C1 segment of cervical spinal cord (tissue), 14 donors: ENCODE measurements around the gene PSAP.

ENCODE experiments used
- DNase-seq, 14 donors: peaks; one replicate each; lab custom pipeline; 2025; lab: John Stamatoyannopoulos, UW

The PSAP gene

DNA sequence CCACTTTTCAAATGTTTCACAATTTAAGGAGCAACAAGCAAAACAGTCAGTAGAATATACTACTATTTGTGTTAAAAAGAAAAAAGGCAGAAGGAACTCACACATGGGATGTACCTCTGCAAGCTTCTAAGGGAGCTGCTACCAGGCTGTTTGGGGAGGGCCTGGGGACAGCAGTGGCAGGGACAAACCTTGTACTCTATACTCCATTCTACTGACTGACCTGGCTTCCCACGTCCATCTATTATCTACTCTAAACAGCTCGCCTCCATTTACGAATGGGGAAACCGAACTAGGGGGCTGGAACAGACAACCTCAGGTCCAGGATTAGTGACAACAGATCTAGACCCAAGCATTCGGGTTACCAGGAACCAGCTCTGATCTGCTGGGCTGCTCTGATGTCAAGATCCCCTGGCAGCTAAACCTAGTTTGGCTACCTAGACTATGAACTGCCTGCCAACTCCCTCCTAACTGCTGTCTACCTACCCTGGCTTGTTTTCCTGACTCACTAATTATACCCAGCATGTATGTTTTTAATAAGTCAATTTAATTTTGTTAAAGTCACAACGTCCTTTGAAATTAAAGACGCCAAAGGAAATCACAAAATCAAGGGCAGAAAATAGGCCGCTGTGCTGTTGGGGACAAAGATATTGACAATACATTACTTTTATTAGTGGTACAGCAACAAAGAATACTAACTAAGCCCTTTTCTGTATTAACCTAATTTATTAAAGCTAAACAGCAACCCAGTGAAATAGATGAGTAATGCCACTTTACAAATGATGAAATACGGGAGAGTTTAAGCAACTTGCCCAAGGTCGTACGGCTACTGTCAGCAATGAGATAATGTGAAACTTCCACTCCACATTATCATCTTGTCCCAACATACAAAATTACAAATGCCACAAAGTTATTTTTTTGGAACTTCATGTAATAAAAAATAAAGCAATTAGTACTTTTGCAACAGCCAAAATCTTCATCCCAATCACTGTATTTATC lies 5.3 kb downstream of the PSAP start:
- peak in 1 of 14 donors; percentile 79 for DNase-seq

- DNase-seq = no peak
Observed at GRCh38 chr10:71844695-71845094, 6.4 kb downstream of the PSAP start.

DNA sequence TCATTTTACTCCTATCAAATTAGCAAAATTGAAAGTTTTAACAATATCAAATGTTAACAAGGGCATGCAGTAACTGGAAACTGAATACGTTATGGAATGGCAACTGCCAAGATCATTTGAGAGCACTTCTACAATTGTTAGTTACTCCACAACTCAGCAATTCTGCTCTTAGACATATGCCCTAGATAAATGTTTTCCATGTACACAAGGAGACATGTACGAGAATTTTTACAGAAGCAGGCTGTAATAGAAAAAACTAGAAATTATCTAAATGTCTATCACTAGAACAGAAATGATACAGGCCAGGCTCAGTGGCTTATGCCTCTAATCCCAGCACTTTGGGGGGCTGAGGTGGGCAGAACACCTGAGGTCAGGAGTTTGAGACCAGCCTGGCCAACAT lies 7.0 kb downstream of the PSAP start:
- DNase-seq = no peak

DNA sequence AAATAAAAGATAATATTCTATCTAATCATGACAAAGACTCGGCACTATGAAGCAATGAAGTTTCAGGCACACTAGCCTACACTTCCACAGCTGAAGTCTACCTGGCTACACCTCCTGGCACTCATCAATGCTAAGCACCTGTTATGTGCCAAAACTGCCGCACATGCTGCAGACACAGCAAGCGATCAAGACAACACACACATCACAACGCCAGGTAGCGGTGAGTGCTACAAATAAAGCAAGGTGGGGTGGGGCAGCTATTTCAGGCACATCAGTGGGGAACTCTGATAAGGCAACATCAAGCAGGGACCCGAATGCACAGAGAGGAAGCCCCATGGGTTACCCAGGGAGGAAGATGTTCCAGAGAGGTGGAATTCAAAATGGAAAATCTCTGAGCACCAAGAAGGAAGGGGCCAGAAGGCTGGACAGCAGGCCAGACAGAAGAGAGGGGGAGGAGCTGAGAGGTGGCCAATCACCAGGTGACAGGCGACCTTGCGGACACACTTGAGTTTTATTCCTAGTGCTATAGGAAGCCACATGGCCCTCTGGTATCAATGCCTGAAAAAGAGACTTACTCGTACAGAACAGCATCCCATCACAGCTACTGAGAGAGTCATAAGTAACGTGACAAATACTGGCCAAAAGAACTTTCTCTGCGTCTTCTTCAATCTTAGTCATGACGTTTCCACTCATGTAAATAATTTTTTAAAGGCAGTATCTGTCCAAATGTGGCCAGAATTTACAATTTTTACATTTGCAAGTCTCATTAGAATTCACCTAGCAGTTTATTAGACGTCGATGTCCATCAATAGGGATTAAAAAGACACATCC lies 8.0 kb downstream of the PSAP start:
- peak in 1 of 14 donors; percentile 64 for DNase-seq

- no peak for DNase-seq
Observed at GRCh38 chr10:71842422-71842821, 8.6 kb downstream of the PSAP start.

- no peak for DNase-seq
Observed at GRCh38 chr10:71840958-71841335, 10.1 kb downstream of the PSAP start.

GRCh38 chr10:71840177-71840957 lies 10.7 kb downstream of the PSAP start:
- peak in 10 of 14 donors; percentile 30 to 80 (median 55) for DNase-seq

DNA sequence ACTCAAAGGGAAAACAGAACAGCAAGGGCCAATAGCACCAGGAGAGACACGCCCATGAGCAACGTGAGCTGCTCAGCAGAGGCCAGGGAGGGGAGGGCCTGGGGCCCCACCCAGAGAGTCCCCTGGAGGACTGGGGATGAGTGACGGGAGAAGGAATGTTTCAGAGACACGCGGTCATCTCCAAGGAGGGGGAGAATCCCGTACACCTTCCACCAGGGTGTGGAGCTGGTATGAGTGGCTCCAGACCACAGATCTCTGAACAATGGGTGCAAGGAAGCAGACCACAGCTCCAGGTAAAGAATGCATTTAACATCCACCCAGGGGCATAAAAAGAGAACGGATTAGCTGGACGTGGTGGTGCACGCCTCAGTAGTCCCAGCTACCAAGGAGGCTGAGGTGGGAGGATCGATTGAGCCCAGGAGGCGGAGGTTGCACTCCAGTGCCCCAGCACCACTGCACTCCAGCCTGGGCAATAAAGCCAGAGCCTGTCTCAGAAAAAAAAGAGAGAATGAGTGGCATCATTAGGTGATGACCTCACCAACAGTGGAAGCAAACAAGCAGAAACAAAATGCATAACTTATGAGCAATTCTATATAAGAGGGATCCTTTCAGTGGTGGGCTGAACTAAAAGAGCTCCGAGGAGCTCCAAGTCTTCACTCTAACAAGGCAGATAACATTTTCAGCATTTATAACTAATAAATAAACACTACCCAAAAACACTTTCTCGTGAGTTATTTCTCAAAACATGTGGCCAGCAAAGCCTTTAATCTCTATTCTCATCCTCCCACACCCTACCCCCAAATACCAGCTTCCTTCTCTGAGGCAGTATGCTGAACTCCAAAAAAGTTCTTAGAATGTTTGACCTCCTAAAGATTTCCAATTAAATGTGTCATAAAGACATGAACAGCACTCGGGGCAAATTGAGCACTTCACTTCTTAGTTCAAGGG lies 12.5 kb downstream of the PSAP start:
- DNase-seq = no peak

DNA sequence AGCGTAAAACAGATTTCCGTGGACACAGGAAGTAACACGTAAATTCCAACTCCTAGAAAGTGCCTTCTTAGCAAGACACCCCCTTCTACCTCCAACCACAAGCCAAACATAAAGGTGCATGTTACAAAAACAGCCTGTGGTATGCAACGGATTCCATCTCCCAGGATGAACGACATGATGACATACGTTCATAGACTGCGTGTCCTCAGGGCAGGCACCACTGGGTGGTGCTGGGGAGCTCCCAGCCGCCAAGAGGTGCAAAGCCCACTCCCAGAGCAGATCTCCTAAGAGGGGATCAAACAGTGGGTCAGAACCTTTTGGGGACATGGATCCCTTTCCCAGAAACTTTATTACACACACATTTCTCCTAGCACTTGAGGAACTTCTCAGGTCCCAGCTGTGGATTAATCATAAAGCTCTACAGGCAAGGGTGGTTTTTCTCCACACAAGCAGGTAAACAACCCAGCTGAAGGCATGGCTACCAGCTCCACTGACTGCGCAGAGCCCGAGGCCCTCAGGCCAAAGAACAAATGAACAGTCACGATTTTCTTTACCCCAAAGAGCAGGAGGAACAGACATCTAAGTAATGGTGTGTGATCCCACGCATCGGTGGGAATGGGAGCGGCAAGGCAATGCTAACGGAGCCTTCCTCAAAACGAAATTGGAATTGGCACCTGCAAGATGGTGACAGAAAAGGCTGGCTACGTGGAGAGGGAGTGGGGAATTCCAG lies 13.8 kb downstream of the PSAP start:
- no peak for DNase-seq

DNA sequence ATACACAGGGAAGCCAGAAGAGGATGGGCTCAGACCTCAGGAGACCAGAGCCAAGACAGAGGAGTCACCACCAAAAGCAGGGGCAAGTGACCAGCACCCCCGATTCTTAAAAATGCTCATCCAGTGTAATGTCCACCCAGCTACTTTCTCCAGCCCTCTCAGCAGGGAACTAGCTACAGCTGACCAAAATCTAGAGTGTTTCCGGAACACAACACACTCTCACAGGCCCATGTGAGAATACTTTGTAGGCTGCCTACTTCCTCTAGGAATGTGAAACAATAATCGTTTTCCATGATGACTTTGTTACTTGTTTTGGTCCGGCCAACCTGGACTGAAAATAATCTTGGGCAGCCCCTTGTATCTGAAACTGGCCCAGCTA lies 14.5 kb downstream of the PSAP start:
- DNase-seq = peak in 1 of 14 donors; percentile 71

DNA sequence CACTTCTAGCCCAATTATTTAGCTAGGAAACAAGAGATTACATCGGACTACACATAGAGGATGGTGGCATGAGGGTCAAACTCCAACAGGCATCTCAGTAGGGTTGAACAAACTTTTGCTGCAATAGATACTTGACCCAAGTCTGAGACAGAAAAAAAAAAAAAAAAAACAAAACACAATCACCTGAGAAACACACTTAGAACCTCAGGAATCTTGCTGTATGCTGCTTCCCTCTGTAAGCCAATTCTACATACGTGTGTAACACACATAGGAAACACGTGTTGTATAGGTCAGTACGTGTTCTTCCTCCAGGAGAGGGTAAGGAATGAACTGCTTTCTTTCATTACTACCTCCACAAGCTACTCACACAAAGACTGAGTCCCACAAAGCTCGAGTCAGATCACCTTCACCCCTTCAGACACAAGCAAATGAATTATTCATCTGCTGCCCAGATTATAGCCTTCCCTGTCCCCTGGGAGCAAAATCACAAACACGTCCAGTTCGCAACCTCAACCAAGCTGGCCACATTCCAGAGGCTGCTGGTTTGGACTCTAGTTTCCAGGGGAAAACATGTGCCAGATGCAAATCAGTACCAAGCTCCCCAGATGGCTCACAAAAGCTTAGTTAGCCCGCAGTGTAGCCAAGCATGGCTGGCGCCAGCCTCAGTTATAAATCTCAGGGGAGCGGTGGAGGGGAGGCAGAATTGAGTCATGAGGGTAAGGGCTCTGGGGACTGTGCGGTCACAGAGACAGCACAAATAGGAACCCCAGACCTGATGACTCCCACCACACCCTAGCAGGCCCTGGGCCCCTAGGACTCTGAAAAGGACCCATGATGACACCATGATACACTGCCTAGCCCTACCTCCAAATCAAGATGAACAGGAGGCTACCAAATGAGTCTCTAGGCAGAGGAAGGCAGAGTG lies 15.1 kb downstream of the PSAP start:
- DNase-seq = peak in 12 of 14 donors; percentile 38 to 87 (median 80)

- DNase-seq = no peak
Observed at GRCh38 chr10:71834343-71834674, 16.7 kb downstream of the PSAP start.

DNA sequence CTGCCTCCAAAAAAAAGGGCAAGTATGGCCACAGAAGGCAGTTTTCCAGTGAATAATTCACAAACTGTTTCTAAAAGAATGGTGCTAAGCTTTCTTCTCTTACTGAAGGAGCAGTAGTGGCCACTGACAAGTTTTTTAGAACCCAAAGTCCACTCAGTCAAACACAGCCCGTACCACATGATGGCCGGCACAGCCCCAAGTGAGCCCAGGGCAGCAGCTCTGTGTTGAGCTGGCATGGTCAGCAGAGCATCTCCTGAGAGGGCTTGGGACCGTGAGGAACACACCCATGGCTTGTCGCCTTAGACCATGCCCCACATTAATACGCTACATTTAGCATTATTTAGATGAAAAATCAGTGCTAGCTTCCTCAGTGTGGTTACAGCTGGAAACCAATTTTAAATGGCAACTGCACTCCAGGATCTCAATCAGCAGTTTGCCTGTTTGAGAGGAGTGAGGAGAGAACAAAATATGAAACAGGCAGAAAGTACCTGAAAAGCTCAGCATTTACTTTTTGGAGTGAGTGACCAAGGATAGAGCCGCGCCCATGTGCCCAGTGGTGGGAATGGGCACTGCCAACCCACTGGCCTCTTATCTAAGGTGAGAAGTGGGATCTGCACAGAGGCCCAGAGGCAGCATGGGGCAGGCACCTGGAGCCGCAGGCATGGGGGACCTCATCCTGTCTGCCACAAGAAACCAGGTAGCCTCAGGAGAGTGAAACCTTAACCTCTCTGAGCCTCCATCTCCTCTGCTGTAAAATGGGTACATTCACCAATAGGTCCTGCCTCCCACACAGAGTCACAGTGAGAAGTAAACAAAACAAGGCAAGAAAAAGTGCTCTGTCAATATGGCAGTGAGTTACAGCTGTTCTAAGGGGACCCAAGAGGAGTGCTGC lies 17.4 kb downstream of the PSAP start:
- no peak for DNase-seq

DNA sequence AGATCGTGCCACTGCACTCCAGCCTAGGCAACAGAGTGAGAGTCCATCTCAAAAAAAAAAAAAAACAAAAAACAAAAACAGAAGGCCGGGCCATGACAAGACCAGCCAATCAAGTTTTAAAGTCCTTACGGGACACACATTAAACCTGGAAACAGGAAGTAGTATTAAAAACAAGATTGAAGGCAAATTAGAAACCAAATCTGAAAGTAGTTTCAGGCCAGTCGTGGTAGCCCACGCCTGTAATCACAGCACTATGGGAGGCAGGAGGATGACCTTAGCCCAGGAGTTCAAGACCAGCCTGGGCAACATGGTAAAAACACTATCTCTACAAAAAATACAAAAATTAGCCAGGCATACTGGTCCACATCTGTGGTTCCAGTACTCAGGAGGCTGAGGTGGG lies 18.1 kb downstream of the PSAP start:
- DNase-seq = no peak

GRCh38 chr10:71831646-71832552 lies 19.2 kb downstream of the PSAP start:
- DNase-seq = no peak

DNA sequence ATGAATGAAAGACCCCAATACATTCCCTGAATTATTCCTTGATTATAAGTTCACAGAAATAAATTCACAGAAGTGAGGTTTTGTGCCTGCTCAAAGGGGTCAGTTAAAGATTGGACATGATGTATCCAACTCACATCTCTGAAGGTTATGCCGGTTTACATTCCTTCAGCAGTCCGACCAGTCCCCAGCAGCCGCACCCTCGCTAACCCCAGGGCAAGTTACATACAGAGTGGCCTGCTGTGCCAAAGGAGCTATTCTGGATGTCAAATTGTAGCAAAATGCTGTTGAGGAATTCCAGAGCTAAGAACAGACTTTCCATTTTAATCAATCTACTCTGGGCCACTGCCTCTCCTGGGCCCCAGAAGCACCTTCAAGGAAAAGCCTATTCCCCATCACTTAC lies 20.3 kb downstream of the PSAP start:
- no peak for DNase-seq

DNA sequence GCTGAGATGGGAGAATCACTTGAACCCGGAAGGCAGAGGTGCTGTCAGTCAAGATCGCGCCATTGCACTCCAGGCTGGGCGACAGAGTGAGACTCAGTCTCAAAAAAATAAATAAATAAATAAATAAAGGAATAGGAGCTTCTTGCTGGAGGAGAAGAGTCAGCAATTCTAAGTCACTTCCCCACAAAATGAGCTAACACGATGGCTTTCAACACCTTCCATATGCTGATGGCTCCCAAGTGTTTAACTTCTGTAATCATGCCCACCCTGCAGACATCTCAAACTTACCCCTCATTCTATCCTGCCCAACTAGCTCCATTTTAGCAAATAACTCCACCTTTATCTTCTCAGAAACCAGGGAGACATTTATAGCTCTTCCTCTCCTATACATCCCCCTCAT lies 21.2 kb downstream of the PSAP start:
- DNase-seq = no peak
